Neutrophil (primary cell): ENCODE measurements around the gene CDK10.

Experiments used
- H3K27ac ChIP-seq: fragments of 200-600 bp; sonication (generic); 2 replicates; pipeline ENCODE4 v1.5.1; 2016; ENCODE audit warnings: mild to moderate bottlenecking, moderate library complexity
- H3K27me3 ChIP-seq: fragments of 200-600 bp; sonication (generic); 2 replicates; pipeline ENCODE4 v1.6.0; 2016; ENCODE audit warnings: mild to moderate bottlenecking
- H3K36me3 ChIP-seq: fragments of 200-600 bp; sonication (generic); 2 replicates; pipeline ENCODE4 v1.5.1; 2017
- H3K4me1 ChIP-seq, 2 experiments: fragments of 200-600 bp in 1 of 2; sonication (generic) in 1 of 2; 1 replicate in 1 of 2; 2 replicates in 1 of 2; pipeline versions ENCODE4 v1.5.1 to v1.6.1; 2013 to 2016; ENCODE audit warnings: low read depth in 1 of 2, low read length in 1 of 2, mild to moderate bottlenecking in 1 of 2, moderate library complexity in 1 of 2; ENCODE audit not compliant: control insufficient read depth in 1 of 2, insufficient read depth in 1 of 2
- H3K4me3 ChIP-seq, 2 experiments: fragments of 200-600 bp in 1 of 2; sonication (generic) in 1 of 2; 1 replicate in 1 of 2; 2 replicates in 1 of 2; pipeline ENCODE4 v1.5.1; 2013 to 2016; ENCODE audit warnings: low read depth in 1 of 2, low read length in 1 of 2, mild to moderate bottlenecking in 1 of 2, moderate library complexity in 1 of 2
- H3K9me3 ChIP-seq: fragments of 200-600 bp; sonication (generic); 2 replicates; pipeline ENCODE4 v1.5.1; 2016
- TF ChIP-seq, protein P1 (sequence below): fragments of 200-600 bp; sonication (generic); IDR thresholded peaks from 2 replicates; pipeline ENCODE4 v1.5.1; 2016; ENCODE audit warnings: antibody characterized with exemption

CDK10 gene, protein sequence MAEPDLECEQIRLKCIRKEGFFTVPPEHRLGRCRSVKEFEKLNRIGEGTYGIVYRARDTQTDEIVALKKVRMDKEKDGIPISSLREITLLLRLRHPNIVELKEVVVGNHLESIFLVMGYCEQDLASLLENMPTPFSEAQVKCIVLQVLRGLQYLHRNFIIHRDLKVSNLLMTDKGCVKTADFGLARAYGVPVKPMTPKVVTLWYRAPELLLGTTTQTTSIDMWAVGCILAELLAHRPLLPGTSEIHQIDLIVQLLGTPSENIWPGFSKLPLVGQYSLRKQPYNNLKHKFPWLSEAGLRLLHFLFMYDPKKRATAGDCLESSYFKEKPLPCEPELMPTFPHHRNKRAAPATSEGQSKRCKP

DNA sequence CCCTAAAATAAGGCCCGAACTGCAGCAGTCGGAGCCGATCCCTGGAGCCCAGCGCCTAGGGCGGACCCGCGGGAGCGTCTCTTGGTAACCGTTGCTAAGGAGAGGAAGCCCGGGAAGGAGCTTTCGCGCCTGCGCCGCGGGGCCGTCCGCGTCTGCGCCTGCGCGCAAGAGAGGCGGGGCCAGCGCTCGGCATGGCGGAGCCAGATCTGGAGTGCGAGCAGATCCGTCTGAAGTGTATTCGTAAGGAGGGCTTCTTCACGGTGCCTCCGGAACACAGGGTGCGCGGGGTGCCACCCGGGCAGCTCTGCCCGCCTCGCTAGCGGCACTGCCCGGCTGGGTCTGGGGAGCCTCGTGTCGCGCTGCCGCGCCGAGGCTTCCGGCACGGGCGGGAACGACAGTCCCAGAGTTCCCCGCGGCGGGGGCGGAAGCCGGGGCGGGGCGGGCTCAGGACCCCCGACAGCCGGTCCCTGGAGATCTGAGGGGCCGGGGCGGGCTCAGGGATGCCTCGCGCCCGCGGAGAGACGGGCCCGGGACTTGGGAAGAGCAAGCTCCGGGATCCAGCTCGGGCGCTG, at the start of gene CDK10:
Gene CDK10 (plus strand): TSS at position 170 of the 572 bp plus-strand sequence. CDS start 22 bp downstream, at position 192.
- peaks cover 12% of the 10 kb centered on the region in 2 experiments for H3K4me1 ChIP-seq
- H3K36me3 ChIP-seq = peaks cover 3% of the 10 kb centered on the region
- H3K4me3 ChIP-seq = peak within 1 kb of the TSS; percentile 92 to 99
- TF ChIP-seq, protein P1, sequence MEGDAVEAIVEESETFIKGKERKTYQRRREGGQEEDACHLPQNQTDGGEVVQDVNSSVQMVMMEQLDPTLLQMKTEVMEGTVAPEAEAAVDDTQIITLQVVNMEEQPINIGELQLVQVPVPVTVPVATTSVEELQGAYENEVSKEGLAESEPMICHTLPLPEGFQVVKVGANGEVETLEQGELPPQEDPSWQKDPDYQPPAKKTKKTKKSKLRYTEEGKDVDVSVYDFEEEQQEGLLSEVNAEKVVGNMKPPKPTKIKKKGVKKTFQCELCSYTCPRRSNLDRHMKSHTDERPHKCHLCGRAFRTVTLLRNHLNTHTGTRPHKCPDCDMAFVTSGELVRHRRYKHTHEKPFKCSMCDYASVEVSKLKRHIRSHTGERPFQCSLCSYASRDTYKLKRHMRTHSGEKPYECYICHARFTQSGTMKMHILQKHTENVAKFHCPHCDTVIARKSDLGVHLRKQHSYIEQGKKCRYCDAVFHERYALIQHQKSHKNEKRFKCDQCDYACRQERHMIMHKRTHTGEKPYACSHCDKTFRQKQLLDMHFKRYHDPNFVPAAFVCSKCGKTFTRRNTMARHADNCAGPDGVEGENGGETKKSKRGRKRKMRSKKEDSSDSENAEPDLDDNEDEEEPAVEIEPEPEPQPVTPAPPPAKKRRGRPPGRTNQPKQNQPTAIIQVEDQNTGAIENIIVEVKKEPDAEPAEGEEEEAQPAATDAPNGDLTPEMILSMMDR = peak; percentile 5
- peak within 1 kb of the TSS; percentile 64 for H3K27ac ChIP-seq
- H3K27me3 ChIP-seq = no peaks in the 10 kb centered on the region
- no peaks in the 10 kb centered on the region for H3K9me3 ChIP-seq

DNA sequence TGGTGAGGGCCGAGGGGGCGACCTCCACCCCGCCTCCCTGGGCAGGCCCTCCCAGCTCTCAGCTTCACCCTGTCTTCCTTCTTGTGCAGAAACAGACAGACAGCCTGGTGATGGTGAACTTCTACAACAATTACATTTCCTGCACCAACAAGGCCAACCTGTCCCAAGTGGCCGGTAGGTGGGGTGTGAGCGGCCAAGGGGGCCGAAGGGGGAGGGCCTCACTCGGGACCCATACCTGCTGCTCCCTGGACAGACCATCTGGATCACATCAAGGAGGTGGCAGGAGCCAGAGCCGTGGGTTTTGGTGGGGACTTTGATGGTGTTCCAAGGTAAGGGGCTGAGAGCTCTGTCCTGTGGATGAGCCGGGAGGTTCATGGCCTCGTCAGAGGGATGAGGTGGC, 49.1 kb upstream of the CDK10 start:
- Histone ChIP-seq H3K4me1 (peaks cover 0 to 5% of the 10 kb centered on the region in 2 experiments), H3K9me3 (no peaks in the 10 kb centered on the region), H3K27ac (no peak overlapping the region), H3K4me3 (no peak overlapping the region), H3K27me3 (peaks cover 23% of the 10 kb centered on the region), H3K36me3 (no peaks in the 10 kb centered on the region)
- TF ChIP-seq, protein P1 = no peak

DNA sequence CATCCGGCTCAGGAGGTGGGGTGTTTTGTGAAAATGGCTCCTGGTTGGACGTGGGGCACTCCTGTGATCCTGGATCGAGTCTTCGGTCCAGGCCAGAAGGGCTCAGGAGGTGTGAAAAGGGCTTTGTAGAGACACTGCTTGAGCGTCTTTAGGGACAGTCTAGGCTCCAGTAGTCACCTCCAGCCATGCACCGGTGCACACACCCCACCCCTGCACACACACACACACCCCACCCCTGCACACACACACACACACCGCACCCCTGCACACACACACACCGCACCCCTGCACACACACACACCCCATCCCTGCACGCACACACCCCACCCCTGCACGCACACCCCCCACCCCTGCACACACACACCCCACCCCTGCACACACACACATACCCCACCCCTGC, 48.0 kb upstream of the CDK10 start:
- TF ChIP-seq, protein P1 = no peak
- H3K9me3 ChIP-seq = no peaks in the 10 kb centered on the region
- no peaks in the 10 kb centered on the region for H3K36me3 ChIP-seq
- H3K27me3 ChIP-seq = peaks cover 22% of the 10 kb centered on the region
- no peak overlapping the region for H3K4me3 ChIP-seq
- H3K4me1 ChIP-seq = peaks cover 0 to 5% of the 10 kb centered on the region in 2 experiments
- no peak overlapping the region for H3K27ac ChIP-seq

DNA sequence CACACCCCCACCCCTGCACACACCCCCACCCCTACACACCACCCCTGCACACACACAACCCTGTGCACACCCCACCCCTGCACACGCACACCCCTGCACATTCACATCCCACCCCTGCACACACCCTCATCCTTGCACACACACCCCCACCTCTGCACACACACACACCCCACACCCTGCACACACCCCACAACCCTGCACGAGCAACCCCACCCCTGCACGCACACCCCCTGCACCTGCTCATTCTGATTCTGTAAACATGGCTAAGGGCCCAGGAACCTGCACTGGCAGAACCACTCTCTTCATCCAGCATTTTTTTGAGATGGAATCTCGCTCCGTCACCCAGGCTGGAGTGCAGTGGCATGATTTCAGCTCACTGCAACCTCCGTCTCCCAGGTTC, 47.1 kb upstream of the CDK10 start:
- Histone ChIP-seq H3K4me3 (no peak overlapping the region), H3K27ac (no peak overlapping the region), H3K27me3 (peaks cover 22% of the 10 kb centered on the region), H3K36me3 (peaks cover 6% of the 10 kb centered on the region), H3K4me1 (peaks cover 0 to 5% of the 10 kb centered on the region in 2 experiments), H3K9me3 (no peaks in the 10 kb centered on the region)
- TF ChIP-seq, protein P1 = no peak

DNA sequence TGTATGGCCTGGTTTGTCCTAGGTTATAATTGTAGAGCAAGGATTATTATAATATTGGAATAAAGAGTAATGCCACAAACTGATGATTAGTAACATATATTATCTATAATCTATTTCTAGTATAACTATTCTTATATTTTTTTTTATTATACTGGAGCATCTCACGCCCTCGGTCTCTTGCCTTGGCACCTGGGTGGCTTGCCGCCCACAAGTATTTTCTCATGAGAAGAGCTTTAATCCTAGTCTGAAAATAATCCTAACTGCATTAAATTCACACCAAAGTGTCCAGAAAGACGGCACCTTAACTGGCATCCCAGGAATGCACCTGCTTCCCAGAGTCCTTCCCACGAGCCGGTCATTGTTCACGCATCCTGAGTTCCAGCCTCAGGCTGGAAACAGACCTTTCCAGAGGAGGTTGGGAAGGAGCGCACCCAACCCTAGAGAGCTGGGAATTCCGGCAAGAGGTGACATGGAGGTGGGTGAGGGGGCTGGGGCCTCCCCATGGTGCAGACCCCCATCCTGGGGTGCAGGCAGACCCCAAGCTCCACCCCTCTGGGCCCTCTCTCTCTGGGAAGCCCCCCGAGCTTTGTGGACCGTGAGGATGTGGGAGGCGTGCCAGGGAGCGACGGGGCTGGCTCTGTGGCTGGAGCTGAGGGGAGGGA, 44.9 kb upstream of the CDK10 start:
- Histone ChIP-seq H3K4me1 (peaks cover 0 to 5% of the 10 kb centered on the region in 2 experiments), H3K27ac (no peak overlapping the region), H3K27me3 (peaks cover 22% of the 10 kb centered on the region), H3K9me3 (no peaks in the 10 kb centered on the region), H3K4me3 (no peak overlapping the region), H3K36me3 (peaks cover 28% of the 10 kb centered on the region)
- TF ChIP-seq, protein P1 = no peak
